CD4-positive, alpha-beta T cell treated with Interleukin-4 for 1 hour (primary cell): ENCODE data around the gene MYO1C.
"Not testable (repeated sequence)": the region's sequence is repeated elsewhere in the genome, so short reads cannot be mapped to it uniquely, and the experiment has no call there.

ENCODE experiments used
- DNase-seq, 2 donors: peaks; one replicate each; pipeline ENCODE4 v3.0.0-alpha.2; 2020 to 2022

MYO1C gene

GRCh38 chr17:1418476-1418875, 74.0 kb downstream of the MYO1C start:
- DNase-seq = not testable (repeated sequence)

- no peak for DNase-seq
Measured at GRCh38 chr17:1416414-1416813, 76.1 kb downstream of the MYO1C start.

GRCh38 chr17:1414634-1415033, 77.9 kb downstream of the MYO1C start:
- no peak for DNase-seq
